Stimulated activated CD8-positive, alpha-beta memory T cell treated with anti-CD3 and anti-CD28 coated beads, Interleukin-7, amount 100 ng/mL, for 1 hour (primary cell): ENCODE data around the gene RNF8.
"Not testable (repeated sequence)": the region's sequence is repeated elsewhere in the genome, so short reads cannot be mapped to it uniquely, and the experiment has no call there.

Experiments
- DNase-seq, 2 donors: peaks; one replicate each; pipeline ENCODE4 v3.0.0-alpha.2; 2020; ENCODE audit warnings: low read depth in 2 of 2

Gene RNF8, protein sequence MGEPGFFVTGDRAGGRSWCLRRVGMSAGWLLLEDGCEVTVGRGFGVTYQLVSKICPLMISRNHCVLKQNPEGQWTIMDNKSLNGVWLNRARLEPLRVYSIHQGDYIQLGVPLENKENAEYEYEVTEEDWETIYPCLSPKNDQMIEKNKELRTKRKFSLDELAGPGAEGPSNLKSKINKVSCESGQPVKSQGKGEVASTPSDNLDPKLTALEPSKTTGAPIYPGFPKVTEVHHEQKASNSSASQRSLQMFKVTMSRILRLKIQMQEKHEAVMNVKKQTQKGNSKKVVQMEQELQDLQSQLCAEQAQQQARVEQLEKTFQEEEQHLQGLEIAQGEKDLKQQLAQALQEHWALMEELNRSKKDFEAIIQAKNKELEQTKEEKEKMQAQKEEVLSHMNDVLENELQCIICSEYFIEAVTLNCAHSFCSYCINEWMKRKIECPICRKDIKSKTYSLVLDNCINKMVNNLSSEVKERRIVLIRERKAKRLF

DNA sequence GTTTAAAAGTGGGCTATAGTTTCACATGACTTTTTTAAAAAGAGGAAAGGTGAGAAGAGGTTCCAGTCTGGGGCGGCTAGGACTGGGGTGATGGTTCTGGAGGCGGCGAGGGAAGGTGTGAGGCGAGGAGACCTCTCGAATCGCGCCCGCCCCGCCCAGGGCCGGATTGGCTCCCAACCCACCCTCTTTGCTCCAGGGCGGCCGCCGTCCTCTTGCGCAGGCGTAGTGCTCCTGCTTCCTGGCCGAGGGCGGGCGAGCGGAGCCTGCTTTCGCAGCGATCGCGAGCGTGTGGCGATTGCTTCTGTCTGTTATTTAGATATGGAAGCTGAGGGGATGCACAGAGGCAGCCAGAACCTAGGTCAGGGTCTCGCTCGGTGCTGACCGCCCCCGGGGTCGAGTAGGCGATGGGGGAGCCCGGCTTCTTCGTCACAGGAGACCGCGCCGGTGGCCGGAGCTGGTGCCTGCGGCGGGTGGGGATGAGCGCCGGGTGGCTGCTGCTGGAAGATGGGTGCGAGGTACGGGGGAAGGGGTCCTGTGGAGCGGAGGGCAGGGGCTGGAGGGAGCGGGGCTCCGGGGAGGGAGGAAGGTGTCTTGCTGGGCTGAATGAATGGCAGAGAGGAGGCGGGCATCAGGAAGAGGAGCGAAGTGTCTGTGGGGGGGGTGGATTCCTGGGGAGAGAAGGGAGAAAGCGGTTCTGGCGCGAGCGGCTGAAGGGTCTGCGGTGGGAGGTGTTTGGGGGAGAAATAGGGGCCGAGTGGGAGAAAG, at the start of gene RNF8:
Gene RNF8 (plus strand): TSS at position 223 of the 765 bp plus-strand sequence. CDS start 182 bp downstream, at position 405.
- DNase-seq: peak; percentile 64 to 80

DNA sequence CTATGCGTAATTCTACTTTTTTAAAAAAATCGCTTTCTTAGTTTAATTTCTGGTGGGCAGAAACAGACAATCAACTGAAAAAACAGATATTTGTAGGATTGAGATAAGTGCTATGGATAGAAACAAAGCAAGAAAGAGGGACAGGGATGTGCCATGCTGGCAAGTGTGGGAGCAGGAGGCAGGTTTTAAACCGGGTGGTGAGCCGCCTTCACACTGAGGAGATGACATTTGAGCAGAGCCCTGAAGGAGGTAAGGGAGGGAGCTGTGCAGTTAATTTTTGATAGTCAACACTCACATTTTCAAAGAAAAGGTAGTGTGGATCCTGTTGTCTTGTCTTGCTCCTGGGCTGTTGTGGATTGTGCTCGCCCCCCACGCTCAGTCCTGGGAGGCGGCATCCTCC, 49.0 kb upstream of the RNF8 start:
- no peak for DNase-seq

DNA sequence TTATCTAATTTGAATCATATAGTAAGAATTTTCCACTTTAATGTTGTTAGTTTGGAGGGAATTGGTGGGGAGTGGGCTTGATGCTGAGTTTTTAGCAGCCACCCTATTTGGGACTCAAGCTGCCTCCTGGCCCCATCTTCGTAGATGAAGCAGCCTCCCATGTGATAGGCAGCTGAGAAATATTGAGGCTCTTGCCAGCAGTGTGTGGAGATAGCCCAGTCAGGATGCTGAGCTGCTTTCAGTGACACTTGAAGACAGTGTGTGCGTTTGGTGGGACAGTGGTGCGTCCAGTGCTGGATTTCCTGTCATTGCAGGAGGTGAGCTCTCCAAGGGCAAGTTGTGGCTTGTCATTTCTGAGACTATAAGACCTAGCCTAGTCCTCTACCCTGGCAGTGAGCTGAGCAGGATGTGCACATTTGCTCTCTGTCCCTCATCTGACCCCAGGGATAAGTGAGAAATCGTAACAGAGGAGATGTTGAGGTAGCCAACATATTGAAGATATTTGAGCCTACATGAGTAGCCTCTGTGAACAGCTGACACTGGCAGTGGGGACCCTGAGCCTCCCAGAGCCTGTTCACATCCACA, 47.9 kb upstream of the RNF8 start:
- no peak for DNase-seq

DNA sequence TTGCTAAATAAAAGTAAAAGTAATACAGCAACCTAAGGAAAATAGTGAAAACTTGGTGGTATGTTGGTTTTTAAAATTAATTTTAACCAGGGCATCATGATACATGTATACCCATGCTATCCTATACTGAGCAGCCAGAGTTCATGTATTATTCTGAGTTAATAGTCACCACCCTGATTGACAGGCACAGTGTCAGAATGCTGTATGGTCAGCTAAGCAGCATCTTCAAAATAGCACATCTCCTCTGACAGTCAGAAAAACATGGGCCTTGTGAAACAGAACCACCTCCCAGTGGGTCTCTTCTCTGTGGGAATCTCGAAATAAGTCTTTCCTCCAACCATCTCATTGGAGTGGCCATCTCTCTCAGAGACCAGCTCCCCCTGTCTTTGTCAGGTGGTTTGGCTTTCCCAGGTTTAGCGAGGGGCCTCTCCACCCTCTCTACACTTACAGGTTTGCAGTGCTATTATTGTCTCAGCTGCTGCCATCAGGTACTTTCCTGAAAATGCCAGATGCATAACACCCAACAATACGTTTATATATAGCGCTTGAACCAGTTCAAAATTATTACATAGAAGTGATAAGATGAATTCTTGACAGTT, 47.1 kb upstream of the RNF8 start:
- no peak for DNase-seq

DNA sequence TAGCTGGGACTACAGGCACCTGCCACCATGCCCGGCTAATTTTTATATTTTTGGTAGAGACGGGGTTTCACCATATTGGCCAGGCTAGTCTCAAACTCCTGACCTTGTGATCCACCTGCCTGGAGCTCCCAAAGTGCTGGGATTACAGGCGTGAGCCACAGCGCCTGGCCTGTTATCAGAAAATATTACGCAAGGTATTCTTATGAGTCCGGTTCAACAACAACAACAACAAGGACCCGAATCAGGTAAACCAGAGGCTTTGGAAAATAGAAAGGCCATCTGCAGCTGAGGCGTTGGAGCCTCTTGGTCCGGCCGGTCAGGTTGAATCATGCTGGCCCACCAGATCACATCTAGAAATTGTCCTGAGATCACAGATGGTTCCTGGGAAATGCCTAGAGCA, 46.3 kb upstream of the RNF8 start:
- DNase-seq: not testable (repeated sequence)

DNA sequence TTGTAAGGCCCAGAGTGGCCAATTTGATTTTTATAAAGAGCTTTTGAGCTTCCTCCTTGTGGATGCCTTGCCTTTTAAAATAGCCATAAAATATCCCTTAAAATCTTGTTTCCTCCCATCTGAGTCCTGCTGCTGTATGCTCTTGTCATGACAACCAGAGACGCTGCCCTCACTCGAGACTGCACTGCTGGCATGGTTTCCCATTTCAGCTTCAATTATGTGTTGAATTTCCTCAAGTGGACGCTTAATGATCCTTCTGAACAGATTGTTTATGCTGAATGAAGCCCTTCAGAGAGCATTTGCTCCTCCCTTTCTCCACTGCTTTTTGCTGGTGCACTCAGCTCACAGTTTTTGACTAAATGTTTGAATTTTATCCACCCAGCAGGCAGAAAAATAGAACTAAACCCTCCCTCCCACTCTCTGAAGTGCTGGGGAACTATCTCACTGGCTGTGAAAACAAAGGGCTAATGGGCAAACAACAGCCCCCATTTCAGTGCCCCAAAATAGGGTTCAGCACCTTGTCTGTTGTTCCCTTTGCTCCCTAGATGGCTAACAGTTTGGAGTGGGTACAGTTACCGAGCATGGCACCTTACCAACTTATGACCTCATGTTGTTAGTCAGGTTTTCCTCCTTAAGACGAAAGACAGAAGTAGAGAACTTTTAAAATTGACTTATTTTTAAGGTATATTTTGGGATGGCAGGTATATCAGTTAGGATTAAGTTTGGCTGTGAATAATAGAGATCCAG, 45.5 kb upstream of the RNF8 start:
- DNase-seq: no peak

DNA sequence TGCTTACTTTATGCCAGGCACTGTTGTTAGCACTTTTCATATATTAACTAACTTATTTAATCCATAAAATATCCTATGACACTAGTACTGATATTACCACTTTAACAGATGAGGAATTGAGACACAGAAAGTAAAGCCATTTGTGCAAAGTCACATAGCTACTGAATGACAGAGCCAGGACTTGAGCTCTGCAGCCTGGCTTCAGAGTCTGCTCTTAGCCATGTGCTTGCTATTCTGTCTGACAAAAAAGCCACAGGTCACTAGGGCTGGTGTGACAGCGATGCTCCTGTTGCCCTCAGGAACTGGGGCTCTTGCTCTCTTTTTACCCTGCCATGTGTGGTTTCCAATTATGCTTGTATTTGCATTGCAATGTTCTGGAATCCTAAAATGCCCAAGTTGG, 44.7 kb upstream of the RNF8 start:
- DNase-seq: no peak

DNA sequence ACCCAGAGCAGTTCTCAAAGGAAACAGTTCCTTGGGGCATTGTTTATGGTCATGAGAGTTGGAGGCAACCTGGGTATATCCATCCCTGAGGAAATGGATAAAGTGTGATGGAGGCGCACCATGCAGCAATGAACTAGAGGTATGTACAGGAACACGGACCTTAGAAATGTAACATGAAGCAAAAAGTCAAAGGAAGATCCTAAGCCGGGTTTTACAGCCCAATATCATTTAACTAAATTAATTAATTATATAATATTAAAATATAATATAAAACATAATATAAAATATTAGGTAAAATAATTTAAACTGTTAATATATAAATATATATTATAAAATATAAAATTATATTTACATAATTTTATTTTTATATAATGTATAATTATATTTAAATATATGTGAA, 44.1 kb upstream of the RNF8 start:
- no peak for DNase-seq

DNA sequence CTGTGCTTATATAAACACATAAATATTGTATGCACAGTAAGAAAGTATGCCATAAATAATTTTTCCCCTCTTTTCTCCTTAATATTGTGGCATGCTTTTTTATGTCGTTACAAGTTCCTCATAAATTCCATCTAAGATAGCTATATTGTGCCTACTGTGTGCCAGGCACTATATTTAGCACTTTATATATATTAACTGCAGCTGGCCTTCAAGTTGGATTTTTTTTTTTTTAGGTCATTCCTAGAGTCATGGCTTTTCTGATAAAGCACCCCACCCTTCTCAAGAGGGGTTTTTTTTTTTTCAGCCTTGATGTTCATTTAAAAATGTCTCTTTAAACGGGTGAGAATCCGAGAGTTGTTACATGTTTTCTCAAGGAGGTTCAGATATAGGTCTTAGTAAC, 42.8 kb upstream of the RNF8 start:
- DNase-seq: no peak

DNA sequence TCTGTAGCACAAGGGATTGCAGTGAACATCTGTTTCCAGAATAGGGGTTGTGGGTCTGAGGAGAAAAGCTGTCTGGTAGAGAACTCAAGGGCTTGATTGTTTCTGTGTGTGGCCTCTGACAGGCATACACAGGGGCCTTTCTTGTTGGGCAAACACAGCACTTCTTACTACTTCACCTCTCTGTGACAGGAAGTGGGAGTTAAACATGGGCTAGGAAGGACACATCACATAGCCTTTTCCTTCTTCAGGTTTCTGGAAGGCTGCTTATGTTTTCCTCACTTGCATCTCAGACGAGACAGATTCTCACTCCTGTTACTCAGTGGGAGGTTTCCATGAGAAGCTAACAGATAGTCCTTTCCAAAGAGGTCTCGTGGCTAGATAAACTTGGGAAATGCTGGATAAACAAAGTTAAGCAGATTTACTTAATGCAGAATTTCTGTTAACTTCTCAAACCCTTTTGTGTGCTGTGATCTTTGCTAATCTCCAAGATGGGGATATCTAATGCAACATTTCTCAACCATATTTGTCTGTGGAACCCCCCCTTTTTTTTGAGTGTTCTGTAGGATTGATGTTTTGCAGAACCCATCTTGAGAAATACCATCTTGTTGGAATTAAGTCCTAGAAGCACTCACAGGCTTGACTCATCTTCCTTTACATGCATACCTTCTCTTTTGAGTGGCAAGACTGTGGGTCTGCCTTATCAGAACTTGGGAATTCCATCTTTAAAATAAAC, 41.9 kb upstream of the RNF8 start:
- DNase-seq: no peak

DNA sequence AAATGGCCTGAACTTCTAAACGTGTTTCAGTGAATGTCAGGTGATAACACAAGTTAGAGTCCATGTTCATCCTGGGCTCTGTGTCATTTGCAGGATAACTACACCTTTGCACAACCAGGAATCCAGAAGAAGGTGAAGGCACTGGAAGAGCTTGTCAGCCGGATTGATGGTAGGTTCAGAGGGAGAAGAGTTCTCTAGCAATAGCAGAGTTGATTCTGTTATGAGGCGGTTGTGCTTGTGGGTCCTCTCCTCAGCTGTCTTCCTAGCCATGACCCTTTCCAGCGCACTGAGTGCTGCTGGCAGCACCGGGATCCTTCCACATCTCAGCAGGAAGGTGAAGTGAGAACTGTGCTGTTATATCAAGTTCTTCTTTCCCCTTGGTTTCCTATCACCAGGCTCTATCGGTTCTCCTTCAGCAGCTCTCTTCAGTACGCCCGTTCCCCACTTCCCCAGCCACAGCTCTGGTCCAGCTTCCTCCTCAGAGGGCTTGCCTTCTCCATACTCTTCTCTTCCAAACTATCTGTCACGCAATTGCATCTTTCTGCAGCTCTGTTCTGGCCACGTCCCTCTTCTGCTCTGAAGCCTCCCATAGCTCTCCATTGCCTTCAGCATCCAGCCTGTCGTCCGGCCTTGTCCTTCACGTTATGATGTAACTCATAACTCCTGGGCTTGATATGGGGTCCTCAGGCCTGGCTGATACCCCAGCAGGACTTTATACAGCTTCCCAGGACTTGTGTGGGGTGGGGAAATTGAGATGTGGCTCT, 39.9 kb upstream of the RNF8 start:
- DNase-seq: no peak

DNA sequence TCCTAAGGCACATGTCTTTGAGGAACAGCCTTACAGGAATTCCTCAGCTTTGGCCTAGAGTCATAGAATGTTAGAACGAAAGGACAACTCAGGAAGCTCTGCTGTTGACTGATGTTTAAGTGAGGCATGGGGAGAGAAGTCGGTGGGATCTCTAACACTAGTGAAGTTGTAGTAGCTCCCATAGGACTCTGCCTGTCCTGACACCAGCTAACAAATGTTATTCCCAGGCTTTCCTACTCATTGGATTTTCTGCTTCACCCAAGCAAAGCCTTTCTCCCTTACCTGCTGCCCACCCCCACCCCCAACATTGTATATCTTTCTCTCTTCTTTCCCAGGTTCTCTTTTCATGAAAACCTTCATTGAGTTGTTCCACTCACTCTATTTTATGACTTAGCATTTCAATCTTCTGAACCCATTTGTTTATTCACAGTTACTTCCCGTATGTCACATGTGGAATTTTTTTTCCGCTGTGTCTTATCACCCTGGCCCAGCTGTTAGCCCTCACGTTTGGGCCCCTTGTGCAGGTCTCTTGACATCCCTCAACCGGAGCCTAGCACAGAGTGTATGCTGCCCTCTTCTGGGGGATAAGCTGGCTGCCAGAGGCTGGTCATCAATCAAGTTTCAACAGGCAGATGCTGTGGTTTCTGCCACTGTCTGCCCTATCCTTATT, 39.2 kb upstream of the RNF8 start:
- no peak for DNase-seq

DNA sequence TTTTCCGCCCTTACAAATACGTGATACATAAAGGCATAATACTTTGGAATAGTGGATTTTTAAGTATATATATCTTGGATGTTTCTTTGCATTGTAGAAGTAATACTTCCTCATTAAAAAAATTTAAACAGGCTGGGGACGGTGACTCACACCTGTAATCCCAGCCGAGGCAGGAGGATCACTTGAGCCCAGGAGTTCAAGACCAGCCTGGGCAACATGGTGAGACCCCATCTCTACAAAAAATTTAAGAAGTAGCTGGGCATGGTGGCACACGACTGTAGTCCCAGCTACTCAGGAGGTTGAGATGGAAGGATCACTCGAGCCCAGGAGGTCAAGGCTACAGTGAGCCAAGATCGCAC, 38.6 kb upstream of the RNF8 start:
- no peak for DNase-seq

DNA sequence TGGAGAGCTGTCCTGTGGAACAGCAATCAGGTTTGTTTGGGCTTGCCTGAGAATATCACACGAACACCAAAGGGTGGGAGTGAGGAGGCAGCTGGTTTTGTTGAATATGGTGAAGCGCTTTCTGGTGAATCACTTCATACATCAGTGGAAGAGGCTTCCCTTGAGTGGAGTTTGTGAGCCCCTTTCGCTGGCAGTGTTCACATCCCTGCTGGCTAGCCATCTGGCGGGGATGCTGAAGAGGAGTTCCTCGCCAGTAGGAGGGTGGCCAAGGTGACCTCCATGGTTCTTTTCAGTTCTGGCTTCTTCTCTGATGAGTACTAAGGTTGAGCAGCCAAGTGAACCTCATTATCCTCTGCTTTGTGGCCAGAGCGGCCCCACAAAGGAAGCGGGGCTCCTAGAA, 37.7 kb upstream of the RNF8 start:
- DNase-seq: no peak

DNA sequence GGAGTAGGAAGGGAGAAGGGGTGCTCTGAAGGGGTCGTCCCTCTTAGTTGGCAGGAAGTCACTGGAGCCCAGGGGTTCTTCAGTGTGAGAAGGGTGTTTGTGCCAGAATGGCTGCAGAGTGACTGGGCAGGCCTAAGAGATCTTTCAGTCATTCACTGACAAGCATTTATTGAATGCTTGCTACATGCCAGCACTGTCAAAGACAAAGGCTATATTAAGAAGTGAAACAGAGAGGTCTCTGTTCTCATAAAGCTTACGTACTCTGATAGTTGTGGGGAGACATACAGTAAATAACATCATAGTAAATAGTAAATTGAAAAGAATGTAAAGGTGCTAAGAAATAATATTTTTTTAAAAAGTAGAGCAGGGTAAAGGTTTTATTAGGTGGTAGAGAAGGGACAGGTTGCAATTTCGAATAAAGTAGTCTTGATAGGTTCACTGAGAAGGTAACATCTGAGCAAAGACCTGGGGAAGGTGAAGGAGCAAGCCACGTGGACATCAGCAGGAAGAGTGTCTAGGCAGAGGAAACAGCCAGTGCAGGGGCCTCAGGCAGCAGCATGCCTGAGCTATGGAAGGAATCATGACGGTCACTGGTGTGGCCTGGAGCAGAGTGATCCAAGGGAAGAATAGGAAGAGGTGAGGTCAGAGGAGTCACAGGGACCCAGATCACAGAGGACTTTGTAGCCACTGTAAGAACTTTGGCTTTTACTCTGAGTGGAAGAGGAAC, 36.3 kb upstream of the RNF8 start:
- DNase-seq: no peak

DNA sequence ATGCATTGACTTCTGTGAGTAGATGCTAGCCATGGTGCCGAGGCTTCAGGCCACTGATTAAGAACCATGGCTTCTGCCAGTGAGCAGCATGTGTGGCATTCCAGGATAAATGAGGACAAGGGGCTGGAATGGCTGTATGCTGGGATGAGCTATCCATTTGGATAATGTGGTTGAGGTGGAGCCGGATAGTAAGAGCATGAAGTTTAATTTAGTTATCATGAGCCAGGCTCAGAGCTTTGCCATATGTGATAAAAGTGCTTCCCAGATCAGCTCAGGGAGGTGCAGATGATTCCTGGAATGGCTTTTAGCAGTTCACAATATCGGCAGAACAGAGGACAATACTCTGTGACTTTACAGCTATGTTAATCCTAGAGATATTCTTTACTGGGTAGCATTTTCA, 34.6 kb upstream of the RNF8 start:
- no peak for DNase-seq

DNA sequence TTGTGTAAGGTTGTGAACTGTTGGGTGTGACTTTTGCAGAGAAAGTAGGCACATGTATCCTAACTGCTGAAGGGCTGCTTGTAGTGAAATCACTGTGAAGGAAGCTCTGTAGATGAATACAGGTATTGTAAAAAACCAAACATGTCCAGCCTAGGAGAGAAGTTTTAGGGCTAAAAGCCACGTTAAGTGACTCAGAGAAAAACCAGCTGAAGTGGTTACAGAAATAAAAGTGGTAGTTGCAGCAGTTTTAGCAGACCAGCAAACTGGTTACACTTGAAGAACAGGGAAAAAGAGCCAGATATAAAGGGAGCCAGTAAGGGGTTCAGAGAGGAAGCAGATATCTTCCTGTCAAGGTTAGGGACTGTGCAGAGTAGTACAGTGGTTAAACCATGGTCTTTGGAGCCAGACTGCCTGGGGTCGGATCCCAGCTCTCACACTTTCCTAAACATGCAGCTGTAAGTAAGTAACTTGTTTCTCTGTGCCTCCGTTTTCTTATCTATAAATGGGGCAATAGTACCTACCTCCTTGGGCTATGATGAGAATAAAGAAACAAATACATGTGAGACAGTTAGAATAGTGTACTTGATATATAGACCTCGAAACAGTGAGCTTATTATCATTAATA, 33.8 kb upstream of the RNF8 start:
- no peak for DNase-seq

DNA sequence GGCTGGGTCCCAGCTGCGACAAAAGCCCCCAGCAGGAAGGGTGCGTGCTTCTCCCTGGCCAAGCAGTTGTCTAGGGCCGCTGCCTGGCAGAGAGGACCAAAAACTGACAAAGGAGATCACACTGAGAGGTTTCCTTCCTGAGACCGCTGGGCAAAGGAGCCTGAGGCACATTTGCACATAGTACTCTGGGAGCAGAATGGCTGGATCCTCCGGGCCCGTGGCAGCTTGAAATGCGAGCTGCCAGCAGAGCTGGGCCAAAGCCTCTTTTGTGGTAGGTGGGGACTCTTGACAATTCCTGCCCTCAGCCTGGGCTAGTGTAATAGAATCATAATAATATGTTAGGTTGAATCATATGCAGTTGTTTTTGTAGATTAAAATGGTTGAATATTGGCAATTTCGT, 33.1 kb upstream of the RNF8 start:
- DNase-seq: no peak

DNA sequence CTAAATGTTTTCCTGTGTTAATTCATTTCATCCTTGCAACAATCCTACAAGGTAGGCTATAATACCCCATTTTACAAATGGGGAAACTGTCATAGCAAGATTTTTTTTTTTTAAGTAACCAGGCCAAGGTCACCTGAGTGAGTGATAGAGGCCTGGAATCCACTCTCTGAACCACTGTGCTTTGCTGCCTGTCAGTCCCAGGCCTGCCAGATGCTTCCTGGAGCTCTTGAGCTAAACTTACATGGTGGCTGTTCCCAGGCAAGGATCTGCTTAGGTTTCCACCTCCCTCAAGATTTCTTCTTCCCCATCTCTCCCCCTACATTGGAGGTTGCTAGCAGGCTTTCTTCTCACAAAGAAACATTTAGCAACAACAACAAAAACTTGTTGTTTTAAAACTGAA, 32.7 kb upstream of the RNF8 start:
- no peak for DNase-seq
